ENCODE data around the gene EBF4. TPM values are rescaled to one million over a fixed set of nuclear protein-coding genes. Genes with fewer than 3 reads are reported as not detected.

Gene EBF4
- total and polyA plus RNA-seq, 10 of the 15 experiments (the other 5 are each of a cell fraction or from before 2014, with no cell fraction given) = 0.13 TPM; not detected in 9

DNA sequence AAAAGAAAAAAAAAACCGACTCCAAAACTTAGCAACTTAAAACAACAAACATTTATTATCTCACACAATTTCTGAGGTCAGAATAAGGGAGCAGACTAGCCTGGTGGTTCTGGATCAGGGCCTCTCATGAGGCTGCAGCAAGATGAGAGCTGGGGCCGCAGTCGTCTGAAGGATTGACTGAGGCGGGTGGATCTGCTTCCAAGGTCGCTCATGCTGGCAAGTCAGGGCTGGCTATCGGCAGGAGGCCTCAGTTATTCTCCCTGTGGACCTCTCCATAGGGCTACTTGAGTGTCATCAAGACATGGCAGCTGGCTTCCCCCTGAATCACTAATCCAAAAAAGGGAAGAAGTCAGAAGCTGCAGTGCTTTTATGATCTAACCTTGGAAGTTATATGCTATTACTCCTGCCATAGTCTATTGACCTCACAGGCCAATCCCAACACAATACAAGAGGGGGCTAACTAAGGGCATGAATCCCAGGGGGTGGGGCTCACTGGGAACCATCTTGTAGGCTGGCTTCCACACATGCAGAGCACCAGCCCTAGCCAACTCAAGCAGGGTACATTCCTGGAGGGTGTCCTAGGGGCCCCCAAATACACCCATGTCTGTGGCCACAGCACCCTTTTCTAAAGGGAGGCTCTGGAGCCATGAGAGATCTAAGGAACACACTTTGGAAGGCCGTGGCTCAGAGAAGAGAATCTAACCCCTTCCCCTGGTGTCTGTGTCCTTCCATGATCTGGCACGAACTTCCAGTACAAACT is 11.3 kb downstream of the EBF4 start:
- peaks cover 0 to 2% of the 10 kb centered on the region in 2 experiments; a peak in 2 of 4 replicates for H3K27me3 ChIP-seq (replicated peaks in 1 of 2; ENCODE audit: control insufficient read depth in 2 of 2, insufficient read depth in 2 of 2, low read length in 1 of 2)
- ChIA-PET RAD21 (ENCODE audit: unreplicated experiment) (no interaction called here), SMC1A (ENCODE audit: uncharacterized antibody, unreplicated experiment) (no interaction called here), CTCF (interaction anchor here (0.6 kb wide), 1 partner anchor 104 kb away, joined by 3 read pairs; no protein-coding TSS in a partner anchor), POLR2A (no interaction called here)
- H2AFZ ChIP-seq (ENCODE audit: control insufficient read depth, low read depth, low read length) = no peak overlapping the region
- no TSS peak for BruUV-seq (replicated peaks)
- H3K4me3 ChIP-seq = no peak overlapping the region
- TF ChIP-seq, protein P1, sequence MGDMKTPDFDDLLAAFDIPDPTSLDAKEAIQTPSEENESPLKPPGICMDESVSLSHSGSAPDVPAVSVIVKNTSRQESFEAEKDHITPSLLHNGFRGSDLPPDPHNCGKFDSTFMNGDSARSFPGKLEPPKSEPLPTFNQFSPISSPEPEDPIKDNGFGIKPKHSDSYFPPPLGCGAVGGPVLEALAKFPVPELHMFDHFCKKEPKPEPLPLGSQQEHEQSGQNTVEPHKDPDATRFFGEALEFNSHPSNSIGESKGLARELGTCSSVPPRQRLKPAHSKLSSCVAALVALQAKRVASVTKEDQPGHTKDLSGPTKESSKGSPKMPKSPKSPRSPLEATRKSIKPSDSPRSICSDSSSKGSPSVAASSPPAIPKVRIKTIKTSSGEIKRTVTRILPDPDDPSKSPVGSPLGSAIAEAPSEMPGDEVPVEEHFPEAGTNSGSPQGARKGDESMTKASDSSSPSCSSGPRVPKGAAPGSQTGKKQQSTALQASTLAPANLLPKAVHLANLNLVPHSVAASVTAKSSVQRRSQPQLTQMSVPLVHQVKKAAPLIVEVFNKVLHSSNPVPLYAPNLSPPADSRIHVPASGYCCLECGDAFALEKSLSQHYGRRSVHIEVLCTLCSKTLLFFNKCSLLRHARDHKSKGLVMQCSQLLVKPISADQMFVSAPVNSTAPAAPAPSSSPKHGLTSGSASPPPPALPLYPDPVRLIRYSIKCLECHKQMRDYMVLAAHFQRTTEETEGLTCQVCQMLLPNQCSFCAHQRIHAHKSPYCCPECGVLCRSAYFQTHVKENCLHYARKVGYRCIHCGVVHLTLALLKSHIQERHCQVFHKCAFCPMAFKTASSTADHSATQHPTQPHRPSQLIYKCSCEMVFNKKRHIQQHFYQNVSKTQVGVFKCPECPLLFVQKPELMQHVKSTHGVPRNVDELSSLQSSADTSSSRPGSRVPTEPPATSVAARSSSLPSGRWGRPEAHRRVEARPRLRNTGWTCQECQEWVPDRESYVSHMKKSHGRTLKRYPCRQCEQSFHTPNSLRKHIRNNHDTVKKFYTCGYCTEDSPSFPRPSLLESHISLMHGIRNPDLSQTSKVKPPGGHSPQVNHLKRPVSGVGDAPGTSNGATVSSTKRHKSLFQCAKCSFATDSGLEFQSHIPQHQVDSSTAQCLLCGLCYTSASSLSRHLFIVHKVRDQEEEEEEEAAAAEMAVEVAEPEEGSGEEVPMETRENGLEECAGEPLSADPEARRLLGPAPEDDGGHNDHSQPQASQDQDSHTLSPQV (IDR thresholded peaks at IDR 0.05) = no peak
- TF ChIP-seq EP300 (IDR thresholded peaks at IDR 0.05; ENCODE audit: borderline replicate concordance in 1 of 2, control insufficient read depth in 1 of 2, low read depth in 2 of 2, low read length in 2 of 2) (no peak), IRF4 (IDR thresholded peaks at IDR 0.05; ENCODE audit: low read depth, low read length) (no peak), PAX5 (IDR thresholded peaks at IDR 0.05; ENCODE audit: borderline replicate concordance, low read depth, low read length) (no peak), GATAD2B (conservative IDR thresholded peaks at IDR 0.05; ENCODE audit: low read depth) (no peak), SREBF1 (IDR thresholded peaks at IDR 0.05; ENCODE audit: low read length) (no peak), LARP7 (IDR thresholded peaks at IDR 0.05) (no peak)
- H3K9ac ChIP-seq (ENCODE audit: control insufficient read depth, insufficient read depth, low read length) = no peak overlapping the region
- no peak overlapping the region for H3K4me2 ChIP-seq (ENCODE audit: control insufficient read depth, insufficient read depth)
- no peak for ATAC-seq
- DNase-seq (ENCODE audit: low read depth, low spot score) = no peak
- in situ Hi-C loops (cut with MboI) (no loop called here), intact Hi-C loops (cut with micrococcal nuclease; ENCODE audit: unreplicated experiment) (no loop called here)
- H3K4me1 ChIP-seq (ENCODE audit: control insufficient read depth, insufficient read depth, low read length) = no peaks in the 10 kb centered on the region
- no peaks in the 10 kb centered on the region for H3K79me2 ChIP-seq (ENCODE audit: control insufficient read depth, insufficient read depth, low read length)
- no peaks in the 10 kb centered on the region for H3K36me3 ChIP-seq (ENCODE audit: control insufficient read depth in 2 of 2, insufficient read depth in 2 of 2, low read length in 1 of 2)
- no peak for FAIRE-seq
- no peaks in the 10 kb centered on the region for H3K9me3 ChIP-seq (replicated peaks; ENCODE audit: control insufficient read depth, insufficient read depth, low read length)
- WGBS (ENCODE audit: insufficient coverage, insufficient replicate concordance, low lambda C conversion rate, missing lambda C conversion rate) = 37% methylated on average over 8 of the region's 8 CpGs
- no peaks in the 10 kb centered on the region for H4K20me1 ChIP-seq (ENCODE audit: control insufficient read depth, insufficient read depth)
- H3K27ac ChIP-seq (ENCODE audit: control insufficient read depth, insufficient read depth) = no peak overlapping the region

Data from GM12878 (cell line).